Stimulated activated CD4-positive, alpha-beta T cell treated with anti-CD3 and anti-CD28 coated beads, Interleukin-15, amount 100 ng/mL, for 48 hours (primary cell): Measurements from ENCODE around the gene NDUFS7.

ENCODE experiments used
- DNase-seq, 2 donors: peaks; one replicate each; pipeline ENCODE4 v3.0.0-alpha.2; 2020; ENCODE audit warnings: low read depth in 2 of 2

Gene NDUFS7

GRCh38 chr19:1364070-1364704 lies 19.5 kb upstream of the NDUFS7 start:
- DNase-seq: no peak

GRCh38 chr19:1365319-1366269 lies 18.1 kb upstream of the NDUFS7 start:
- DNase-seq: no peak

GRCh38 chr19:1366296-1366695 lies 17.4 kb upstream of the NDUFS7 start:
- DNase-seq: no peak

- DNase-seq: no peak
Observed at GRCh38 chr19:1366899-1367870, 16.5 kb upstream of the NDUFS7 start.

GRCh38 chr19:1369214-1369805 lies 14.4 kb upstream of the NDUFS7 start:
- no peak for DNase-seq

GRCh38 chr19:1370579-1371361 lies 12.9 kb upstream of the NDUFS7 start:
- no peak for DNase-seq

- DNase-seq: no peak
Observed at GRCh38 chr19:1373042-1373533, 10.6 kb upstream of the NDUFS7 start.

- no peak for DNase-seq
Observed at GRCh38 chr19:1373534-1374249, 10.0 kb upstream of the NDUFS7 start.

GRCh38 chr19:1374250-1374577 lies 9.5 kb upstream of the NDUFS7 start:
- no peak for DNase-seq

- no peak for DNase-seq
Observed at GRCh38 chr19:1376415-1376805, 7.3 kb upstream of the NDUFS7 start.

- no peak for DNase-seq
Observed at GRCh38 chr19:1377176-1377964, 6.3 kb upstream of the NDUFS7 start.

GRCh38 chr19:1377965-1378785 lies 5.5 kb upstream of the NDUFS7 start:
- DNase-seq: no peak

- no peak for DNase-seq
Observed at GRCh38 chr19:1379126-1379905, 4.4 kb upstream of the NDUFS7 start.

GRCh38 chr19:1379961-1380489 lies 3.7 kb upstream of the NDUFS7 start:
- no peak for DNase-seq

GRCh38 chr19:1382250-1382649 lies 1.5 kb upstream of the NDUFS7 start:
- DNase-seq: no peak

GRCh38 chr19:1383017-1383311 lies 743 bp upstream of the NDUFS7 start:
- DNase-seq: no peak

- DNase-seq: no peak
Observed at GRCh38 chr19:1384085-1384462, 367 bp downstream of the NDUFS7 start.
